HG03045 (cell line): Measurements from ENCODE around the gene ATP2B2.

Source experiments
- ATAC-seq: cut with Tn5 transposase; IDR thresholded peaks from one replicate; pipeline ENCODE4 v1.9.1; 2021; ENCODE audit warnings: mild to moderate bottlenecking, moderate library complexity; ENCODE audit not compliant: unreplicated experiment

ATP2B2 gene

GRCh38 chr3:10335190-10335738 is 170.1 kb downstream of the ATP2B2 start:
- no peak for ATAC-seq

GRCh38 chr3:10334459-10334858 is 170.9 kb downstream of the ATP2B2 start:
- no peak for ATAC-seq

- ATAC-seq, result no peak
Measured at GRCh38 chr3:10334042-10334441, 171.3 kb downstream of the ATP2B2 start.

- no peak for ATAC-seq
Measured at GRCh38 chr3:10333349-10333650, 172.1 kb downstream of the ATP2B2 start.

GRCh38 chr3:10332481-10333348 is 172.7 kb downstream of the ATP2B2 start:
- no peak for ATAC-seq

GRCh38 chr3:10331320-10331719 is 174.1 kb downstream of the ATP2B2 start:
- no peak for ATAC-seq

- no peak for ATAC-seq
Measured at GRCh38 chr3:10330319-10330718, 175.1 kb downstream of the ATP2B2 start.

GRCh38 chr3:10329495-10330015 is 175.8 kb downstream of the ATP2B2 start:
- ATAC-seq, result no peak

- no peak for ATAC-seq
Measured at GRCh38 chr3:10328460-10329071, 176.8 kb downstream of the ATP2B2 start.

GRCh38 chr3:10327592-10327991 is 177.8 kb downstream of the ATP2B2 start:
- no peak for ATAC-seq

GRCh38 chr3:10322352-10322710 is 183.1 kb downstream of the ATP2B2 start:
- ATAC-seq, result no peak

- ATAC-seq, result no peak
Measured at GRCh38 chr3:10321630-10322351, 183.6 kb downstream of the ATP2B2 start.

GRCh38 chr3:10320320-10320677 is 185.1 kb downstream of the ATP2B2 start:
- peak; percentile 12 for ATAC-seq

GRCh38 chr3:10319804-10320203 is 185.6 kb downstream of the ATP2B2 start:
- ATAC-seq, result no peak

GRCh38 chr3:10319251-10319650 is 186.1 kb downstream of the ATP2B2 start:
- ATAC-seq, result no peak

GRCh38 chr3:10317961-10318350 is 187.4 kb downstream of the ATP2B2 start:
- no peak for ATAC-seq

- no peak for ATAC-seq
Measured at GRCh38 chr3:10317311-10317960, 187.9 kb downstream of the ATP2B2 start.

GRCh38 chr3:10315771-10316344 is 189.5 kb downstream of the ATP2B2 start:
- ATAC-seq, result no peak

GRCh38 chr3:10315101-10315500 is 190.3 kb downstream of the ATP2B2 start:
- ATAC-seq, result no peak

- ATAC-seq, result no peak
Measured at GRCh38 chr3:10312861-10313260, 192.5 kb downstream of the ATP2B2 start.

- no peak for ATAC-seq
Measured at GRCh38 chr3:10312391-10312790, 193.0 kb downstream of the ATP2B2 start.
